Panc1 (cell line): ENCODE results near the gene CDR2L. TPM values are rescaled to one million over a fixed set of nuclear protein-coding genes. Genes with fewer than 3 reads are reported as not detected.
"Not testable (repeated sequence)": the region's sequence is repeated elsewhere in the genome, so short reads cannot be mapped to it uniquely, and the experiment has no call there.

Experiments
- ATAC-seq: fragments of 200-7000 bp; cut with Tn5 transposase; 2 replicates; pipeline ENCODE4 v1.9.1; 2020; ENCODE audit warnings: mild to moderate bottlenecking, moderate library complexity
- BruUV-seq: library from RNA; stranded (reverse); fragments of 400-500 nt; replicated peaks from 2 replicates; lab custom pipeline; 2021; lab: Mats Ljungman, UMichigan
- CTCF ChIA-PET: fragments of 300-600 bp; sonication (Branson Sonifier 250); formaldehyde crosslinking; loops from one replicate; lab custom pipeline; 2022; ENCODE audit warnings: antibody characterized with exemption; lab: Charles Lee
- POLR2A ChIA-PET: fragments of 300-600 bp; sonication (Branson Sonifier 250); formaldehyde crosslinking; loops from one replicate; lab custom pipeline; 2022; ENCODE audit warnings: antibody characterized with exemption; lab: Charles Lee
- DNase-seq: peaks from one replicate; pipeline ENCODE4 v3.0.0-alpha.2; 2010; ENCODE audit warnings: low read depth, low spot score
- H3K27ac ChIP-seq: 2 replicates; pipeline ENCODE4 v1.5.1; 2011; ENCODE audit warnings: mild to moderate bottlenecking, low read length, inconsistent platforms
- H3K27me3 ChIP-seq: fragments of 200-500 bp; sonication (Bioruptor generic); 2 replicates; pipeline ENCODE4 v1.6.0; 2014; ENCODE audit warnings: low read length, inconsistent platforms; ENCODE audit not compliant: control insufficient read depth, insufficient read depth
- H3K36me3 ChIP-seq: fragments of 200-500 bp; sonication (Bioruptor generic); 2 replicates; pipeline ENCODE4 v1.5.1; 2014; ENCODE audit warnings: inconsistent platforms, mild to moderate bottlenecking, low read length, moderate library complexity; ENCODE audit not compliant: control insufficient read depth, insufficient read depth
- H3K4me1 ChIP-seq: 2 replicates; pipeline ENCODE4 v1.5.1; 2011; ENCODE audit warnings: inconsistent platforms, mild to moderate bottlenecking, low read length, moderate library complexity; ENCODE audit not compliant: control insufficient read depth, insufficient read depth
- H3K4me3 ChIP-seq, 2 experiments: 2 replicates each; pipeline ENCODE4 v1.5.1; 2011 to 2012; ENCODE audit warnings: low read depth in 2 of 2, low read length in 2 of 2, mild to moderate bottlenecking in 2 of 2, inconsistent platforms in 1 of 2, moderate library complexity in 1 of 2
- H3K9me3 ChIP-seq: fragments of 200-500 bp; sonication (Bioruptor generic); 2 replicates; pipeline ENCODE4 v1.5.1; 2014; ENCODE audit warnings: low read depth, mild to moderate bottlenecking, inconsistent platforms, low read length, moderate library complexity; ENCODE audit not compliant: control insufficient read depth, insufficient read depth
- CTCF ChIP-seq: fragments of 450-650 bp; IDR thresholded peaks from 2 replicates; pipeline ENCODE4 v1.5.1; 2017; ENCODE audit warnings: mild to moderate bottlenecking
- POLR2AphosphoS5 ChIP-seq: IDR thresholded peaks from 2 replicates; pipeline ENCODE4 v1.6.1; 2012; ENCODE audit warnings: mild to moderate bottlenecking, low read depth, low read length, moderate library complexity
- SIN3A ChIP-seq: IDR thresholded peaks from 2 replicates; pipeline ENCODE4 v1.6.1; 2012; ENCODE audit warnings: low read depth, mild to moderate bottlenecking, low read length, moderate library complexity, borderline replicate concordance; ENCODE audit not compliant: insufficient read depth
- TCF7L2 ChIP-seq: IDR thresholded peaks from 2 replicates; pipeline ENCODE4 v1.6.1; 2011; ENCODE audit warnings: mild to moderate bottlenecking, low read depth, low read length, inconsistent platforms
- in situ Hi-C: cut with HindIII; loops from 2 replicates; pipeline ENCODE4 v1.10.0; 2016; ENCODE audit warnings: low sequenced_read_pairs, low pct_unique_long_range_greater_than_20kb
- intact Hi-C: fragments of 100-400 bp; cut with micrococcal nuclease; formaldehyde crosslinking; loops from one replicate; pipeline ENCODE4 v1.10.0; 2022; ENCODE audit not compliant: unreplicated experiment
- total RNA-seq: library from RNA; stranded (reverse); gene quantifications from one replicate; pipeline ENCODE4 v1.2.1, GENCODE V29; 2021; ENCODE audit not compliant: unreplicated experiment
- TF ChIP-seq, protein P1 (sequence below), 2 experiments: IDR thresholded peaks; 2 replicates each; pipeline ENCODE4 v1.6.1; 2011 to 2012; ENCODE audit warnings: low read depth in 2 of 2, control low read depth in 1 of 2, low read length in 1 of 2, mild to moderate bottlenecking in 1 of 2, moderate library complexity in 1 of 2; ENCODE audit not compliant: insufficient read depth in 1 of 2

The CDR2L gene
- total RNA-seq, 1 experiment from 2014 or later, result 32.0 TPM

DNA sequence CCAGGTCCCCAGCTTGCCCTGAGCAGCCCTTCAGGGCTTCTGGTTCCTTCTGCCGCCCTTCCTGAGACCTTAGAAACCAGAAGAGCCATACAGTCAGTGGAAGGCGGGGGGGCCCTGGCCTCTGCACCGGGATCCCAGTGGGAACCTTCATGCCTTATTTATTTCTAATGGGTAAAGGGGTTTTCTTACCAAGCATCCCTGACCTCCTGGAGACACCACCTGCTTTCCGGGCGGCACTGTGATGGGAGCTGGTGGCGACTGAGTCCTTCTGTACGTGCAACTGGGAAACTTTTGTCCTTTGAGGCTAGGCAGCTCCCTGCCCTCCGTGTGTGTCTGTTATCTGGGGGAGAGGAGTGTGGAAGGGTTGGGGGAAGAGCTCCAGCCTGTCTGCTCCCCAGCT is 17.9 kb downstream of the CDR2L start:
- Histone ChIP-seq H3K4me3 (no peak overlapping the region), H3K27me3 (no peaks in the 10 kb centered on the region), H3K9me3 (no peaks in the 10 kb centered on the region), H3K27ac (no peak overlapping the region), H3K36me3 (no peaks in the 10 kb centered on the region), H3K4me1 (no peaks in the 10 kb centered on the region)
- in situ Hi-C loops, result no loop called here
- no peak for TF ChIP-seq POLR2AphosphoS5
- no peak for TF ChIP-seq SIN3A
- TF ChIP-seq, protein P1, sequence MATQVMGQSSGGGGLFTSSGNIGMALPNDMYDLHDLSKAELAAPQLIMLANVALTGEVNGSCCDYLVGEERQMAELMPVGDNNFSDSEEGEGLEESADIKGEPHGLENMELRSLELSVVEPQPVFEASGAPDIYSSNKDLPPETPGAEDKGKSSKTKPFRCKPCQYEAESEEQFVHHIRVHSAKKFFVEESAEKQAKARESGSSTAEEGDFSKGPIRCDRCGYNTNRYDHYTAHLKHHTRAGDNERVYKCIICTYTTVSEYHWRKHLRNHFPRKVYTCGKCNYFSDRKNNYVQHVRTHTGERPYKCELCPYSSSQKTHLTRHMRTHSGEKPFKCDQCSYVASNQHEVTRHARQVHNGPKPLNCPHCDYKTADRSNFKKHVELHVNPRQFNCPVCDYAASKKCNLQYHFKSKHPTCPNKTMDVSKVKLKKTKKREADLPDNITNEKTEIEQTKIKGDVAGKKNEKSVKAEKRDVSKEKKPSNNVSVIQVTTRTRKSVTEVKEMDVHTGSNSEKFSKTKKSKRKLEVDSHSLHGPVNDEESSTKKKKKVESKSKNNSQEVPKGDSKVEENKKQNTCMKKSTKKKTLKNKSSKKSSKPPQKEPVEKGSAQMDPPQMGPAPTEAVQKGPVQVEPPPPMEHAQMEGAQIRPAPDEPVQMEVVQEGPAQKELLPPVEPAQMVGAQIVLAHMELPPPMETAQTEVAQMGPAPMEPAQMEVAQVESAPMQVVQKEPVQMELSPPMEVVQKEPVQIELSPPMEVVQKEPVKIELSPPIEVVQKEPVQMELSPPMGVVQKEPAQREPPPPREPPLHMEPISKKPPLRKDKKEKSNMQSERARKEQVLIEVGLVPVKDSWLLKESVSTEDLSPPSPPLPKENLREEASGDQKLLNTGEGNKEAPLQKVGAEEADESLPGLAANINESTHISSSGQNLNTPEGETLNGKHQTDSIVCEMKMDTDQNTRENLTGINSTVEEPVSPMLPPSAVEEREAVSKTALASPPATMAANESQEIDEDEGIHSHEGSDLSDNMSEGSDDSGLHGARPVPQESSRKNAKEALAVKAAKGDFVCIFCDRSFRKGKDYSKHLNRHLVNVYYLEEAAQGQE (IDR thresholded peaks at IDR 0.05; ENCODE audit: insufficient read depth in 1 of 2, low read depth in 2 of 2, low read length in 1 of 2), result no peak
- TF ChIP-seq CTCF, result no peak
- TF ChIP-seq TCF7L2, result no peak
- BruUV-seq, result no TSS peak
- ChIA-PET POLR2A (no interaction called here), CTCF (interaction anchor here (0.6 kb wide), 1 partner anchor 48 kb away, joined by 4 read pairs; no protein-coding TSS in a partner anchor)
- intact Hi-C loops, result loop anchor here (5.0 kb wide), 1 partner anchor 43 kb away; no protein-coding TSS in a partner anchor
- DNase-seq (no peak), ATAC-seq (no peak)

GRCh38 chr17:75006084-75006483 is 18.7 kb downstream of the CDR2L start:
- H3K27me3 ChIP-seq, H3K9me3 ChIP-seq, H3K4me1 ChIP-seq, ATAC-seq, H3K4me3 ChIP-seq, DNase-seq, H3K36me3 ChIP-seq, H3K27ac ChIP-seq, in situ Hi-C loops, BruUV-seq: not testable (repeated sequence)
- intact Hi-C loops, result loop anchor here (5.0 kb wide), 1 partner anchor 44 kb away; no protein-coding TSS in a partner anchor
- CTCF ChIA-PET, result interaction anchor here (2.0 kb wide), 1 partner anchor 45 kb away, joined by 10 read pairs; no protein-coding TSS in a partner anchor
- POLR2A ChIA-PET, result interaction anchor here (0.7 kb wide), 1 partner anchor 18 kb away, joined by 3 read pairs; no protein-coding TSS in a partner anchor

- ATAC-seq (no peak), DNase-seq (no peak)
- Histone ChIP-seq H3K36me3 (no peaks in the 10 kb centered on the region), H3K27ac (no peak overlapping the region), H3K27me3 (no peaks in the 10 kb centered on the region), H3K4me1 (peaks cover 7% of the 10 kb centered on the region), H3K9me3 (no peaks in the 10 kb centered on the region), H3K4me3 (no peak overlapping the region)
- no peak for TF ChIP-seq CTCF
- TF ChIP-seq TCF7L2, result no peak
- no peak for TF ChIP-seq POLR2AphosphoS5
- TF ChIP-seq, protein P1 (IDR thresholded peaks at IDR 0.05; ENCODE audit: insufficient read depth in 1 of 2, low read depth in 2 of 2, low read length in 1 of 2), result no peak
- no peak for TF ChIP-seq SIN3A
- BruUV-seq, result no TSS peak
- ChIA-PET CTCF (interaction anchor here (0.6 to 2.0 kb wide), 2 partner anchors 37 to 45 kb away, joined by 3 to 10 read pairs; no protein-coding TSS in a partner anchor), POLR2A (interaction anchor here (0.7 kb wide), 1 partner anchor 19 kb away, joined by 3 read pairs; no protein-coding TSS in a partner anchor)
- in situ Hi-C loops, result no loop called here
- intact Hi-C loops, result loop anchor here (5.0 kb wide), 1 partner anchor 44 kb away; no protein-coding TSS in a partner anchor
Observed at GRCh38 chr17:75006653-75007052, 19.2 kb downstream of the CDR2L start.
